ENCODE measurements around the gene TNIP2. TPM values are rescaled to one million over a fixed set of nuclear protein-coding genes. Genes with fewer than 3 reads are reported as not detected.
"Not testable (repeated sequence)": the region's sequence is repeated elsewhere in the genome, so short reads cannot be mapped to it uniquely, and the experiment has no call there.

TNIP2 gene
- total RNA-seq, 1 donor from 2014 or later: 69.2 TPM

GRCh38 chr4:2728221-2728620 lies 27.9 kb downstream of the TNIP2 start:
- H3K4me3 Mint-ChIP-seq (ENCODE audit: low read depth): no peak overlapping the region
- no peak overlapping the region for H3K27ac Mint-ChIP-seq
- intact Hi-C loops (cut with micrococcal nuclease): no loop called here
- H3K27me3 Mint-ChIP-seq (ENCODE audit: low read depth): no peaks in the 10 kb centered on the region
- no peaks in the 10 kb centered on the region for H3K9me3 Mint-ChIP-seq
- peaks cover 25% of the 10 kb centered on the region for H3K36me3 Mint-ChIP-seq (ENCODE audit: low read depth)
- H3K4me1 Mint-ChIP-seq (ENCODE audit: low read depth): peaks cover 3% of the 10 kb centered on the region
- no peak for DNase-seq (ENCODE audit: low spot score)

DNA sequence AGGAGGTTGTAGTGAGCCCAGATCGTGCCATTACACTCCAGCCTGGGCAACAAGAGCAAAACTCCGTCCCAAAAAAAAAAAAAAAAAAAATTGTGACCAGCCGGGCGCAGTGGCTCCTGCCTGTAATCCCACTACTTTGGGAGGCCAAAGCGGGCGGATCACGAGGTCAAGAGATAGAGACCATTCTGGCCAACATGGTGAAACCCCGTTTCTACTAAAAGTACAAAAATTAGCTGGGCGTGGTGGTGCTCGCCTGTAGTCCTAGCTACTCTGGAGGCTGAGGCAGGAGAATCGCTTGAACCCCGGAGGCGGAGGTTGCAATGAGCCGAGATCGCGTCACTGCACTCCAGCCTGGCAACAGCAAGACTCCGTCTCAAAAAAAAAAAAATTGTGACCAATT lies 29.3 kb downstream of the TNIP2 start:
- H3K36me3 Mint-ChIP-seq (ENCODE audit: low read depth): peaks cover 13% of the 10 kb centered on the region

DNA sequence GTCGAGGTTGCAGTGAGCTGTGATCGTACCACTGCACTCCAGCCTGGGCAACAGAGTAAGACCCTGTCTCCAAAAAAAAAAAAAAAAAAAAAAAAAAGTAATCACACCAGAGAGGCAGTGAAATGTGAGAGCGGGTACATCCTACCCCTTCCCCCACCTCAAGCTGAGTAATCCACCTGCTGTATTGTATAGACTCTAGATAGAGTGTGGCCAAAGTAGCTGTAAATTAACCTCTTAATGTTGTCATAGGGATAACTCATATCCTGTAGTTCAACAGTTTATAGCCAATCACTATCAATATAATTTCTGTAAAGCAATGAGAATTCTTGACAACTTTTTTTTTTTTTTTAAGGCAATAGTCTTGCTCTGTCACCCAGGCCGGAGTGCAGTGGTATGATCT lies 30.8 kb downstream of the TNIP2 start:
- peaks cover 3% of the 10 kb centered on the region for H3K4me1 Mint-ChIP-seq (ENCODE audit: low read depth)
- no peaks in the 10 kb centered on the region for H3K27me3 Mint-ChIP-seq (ENCODE audit: low read depth)
- peaks cover 16% of the 10 kb centered on the region for H3K36me3 Mint-ChIP-seq (ENCODE audit: low read depth)
- no peaks in the 10 kb centered on the region for H3K9me3 Mint-ChIP-seq
- no peak overlapping the region for H3K4me3 Mint-ChIP-seq (ENCODE audit: low read depth)
- H3K27ac Mint-ChIP-seq: no peak overlapping the region
- DNase-seq (ENCODE audit: low spot score): no peak
- intact Hi-C loops (cut with micrococcal nuclease): no loop called here

More for the DNA sequence above, 29.3 kb downstream of the TNIP2 start:
- H3K4me3 Mint-ChIP-seq (ENCODE audit: low read depth); intact Hi-C loops (cut with micrococcal nuclease); H3K27ac Mint-ChIP-seq; H3K27me3 Mint-ChIP-seq (ENCODE audit: low read depth); H3K9me3 Mint-ChIP-seq; DNase-seq (ENCODE audit: low spot score); H3K4me1 Mint-ChIP-seq (ENCODE audit: low read depth): not testable (repeated sequence)

DNA sequence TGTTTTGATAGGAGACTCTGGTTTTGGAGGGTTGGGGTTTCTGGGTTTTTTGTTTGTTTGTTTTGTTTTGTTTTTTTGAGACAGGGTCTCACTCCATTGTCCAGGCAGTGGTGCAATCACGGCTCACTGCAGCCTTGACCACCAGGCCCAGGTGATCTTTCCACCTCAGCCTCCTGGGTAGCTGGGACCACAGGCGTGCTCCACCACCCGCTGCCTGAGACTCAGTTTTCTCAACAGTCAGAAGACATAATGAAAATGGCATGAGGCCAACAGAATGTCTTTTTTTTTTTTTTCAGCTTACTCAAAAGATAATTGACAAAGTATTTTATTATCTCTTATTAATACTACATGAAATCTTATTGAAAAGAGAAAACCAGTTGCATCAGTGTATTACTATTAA lies 32.4 kb downstream of the TNIP2 start:
- no peak for DNase-seq (ENCODE audit: low spot score)
- peaks cover 18% of the 10 kb centered on the region for H3K36me3 Mint-ChIP-seq (ENCODE audit: low read depth)
- intact Hi-C loops (cut with micrococcal nuclease): no loop called here
- no peak overlapping the region for H3K4me3 Mint-ChIP-seq (ENCODE audit: low read depth)
- no peaks in the 10 kb centered on the region for H3K9me3 Mint-ChIP-seq
- peaks cover 3% of the 10 kb centered on the region for H3K4me1 Mint-ChIP-seq (ENCODE audit: low read depth)
- H3K27ac Mint-ChIP-seq: no peak overlapping the region
- H3K27me3 Mint-ChIP-seq (ENCODE audit: low read depth): no peaks in the 10 kb centered on the region

GRCh38 chr4:2722033-2722432 lies 34.1 kb downstream of the TNIP2 start:
- peaks cover 28% of the 10 kb centered on the region for H3K36me3 Mint-ChIP-seq (ENCODE audit: low read depth)
- DNase-seq (ENCODE audit: low spot score): no peak
- no peaks in the 10 kb centered on the region for H3K27me3 Mint-ChIP-seq (ENCODE audit: low read depth)
- peaks cover 3% of the 10 kb centered on the region for H3K4me1 Mint-ChIP-seq (ENCODE audit: low read depth)
- intact Hi-C loops (cut with micrococcal nuclease): no loop called here
- H3K9me3 Mint-ChIP-seq: no peaks in the 10 kb centered on the region
- H3K4me3 Mint-ChIP-seq (ENCODE audit: low read depth): no peak overlapping the region
- H3K27ac Mint-ChIP-seq: peak overlapping the region; percentile 0

GRCh38 chr4:2721586-2721985 lies 34.5 kb downstream of the TNIP2 start:
- H3K9me3 Mint-ChIP-seq: no peaks in the 10 kb centered on the region
- no peak for DNase-seq (ENCODE audit: low spot score)
- no peaks in the 10 kb centered on the region for H3K27me3 Mint-ChIP-seq (ENCODE audit: low read depth)
- no peak overlapping the region for H3K27ac Mint-ChIP-seq
- intact Hi-C loops (cut with micrococcal nuclease): no loop called here
- peaks cover 28% of the 10 kb centered on the region for H3K36me3 Mint-ChIP-seq (ENCODE audit: low read depth)
- H3K4me1 Mint-ChIP-seq (ENCODE audit: low read depth): peaks cover 3% of the 10 kb centered on the region
- no peak overlapping the region for H3K4me3 Mint-ChIP-seq (ENCODE audit: low read depth)

- Mint-ChIP-seq H3K9me3 (no peaks in the 10 kb centered on the region), H3K4me1 (ENCODE audit: low read depth) (peaks cover 21% of the 10 kb centered on the region), H3K36me3 (ENCODE audit: low read depth) (peaks cover 62% of the 10 kb centered on the region), H3K27me3 (ENCODE audit: low read depth) (no peaks in the 10 kb centered on the region), H3K27ac (no peak overlapping the region), H3K4me3 (ENCODE audit: low read depth) (no peak overlapping the region)
- intact Hi-C loops (cut with micrococcal nuclease): loop anchor here (10.0 kb wide), 1 partner anchor 51 kb away; no protein-coding TSS in a partner anchor
- DNase-seq (ENCODE audit: low spot score): no peak
Measured at GRCh38 chr4:2716236-2716635, 39.9 kb downstream of the TNIP2 start.

DNA sequence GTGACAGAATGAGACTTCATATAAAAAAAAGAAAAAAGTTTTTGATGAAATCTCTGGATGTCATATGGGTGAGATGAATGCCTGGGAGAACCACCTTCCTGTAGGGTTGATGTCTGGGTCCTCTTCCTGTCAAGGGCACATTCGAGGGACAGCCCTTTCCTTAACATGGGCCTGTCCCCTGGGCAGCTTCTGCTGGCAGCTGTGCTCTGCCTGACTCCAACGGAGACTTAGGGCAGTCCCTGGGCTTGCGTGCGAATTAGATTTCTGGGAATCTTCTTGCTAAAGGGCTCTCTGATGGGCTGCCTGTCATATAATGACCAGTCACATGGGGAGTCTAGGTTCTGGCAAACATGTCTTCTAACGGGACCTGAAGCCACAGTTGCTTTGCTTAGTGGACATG lies 40.7 kb downstream of the TNIP2 start:
- no peak for DNase-seq (ENCODE audit: low spot score)
- H3K36me3 Mint-ChIP-seq (ENCODE audit: low read depth): peaks cover 58% of the 10 kb centered on the region
- H3K4me1 Mint-ChIP-seq (ENCODE audit: low read depth): peaks cover 21% of the 10 kb centered on the region

DNA sequence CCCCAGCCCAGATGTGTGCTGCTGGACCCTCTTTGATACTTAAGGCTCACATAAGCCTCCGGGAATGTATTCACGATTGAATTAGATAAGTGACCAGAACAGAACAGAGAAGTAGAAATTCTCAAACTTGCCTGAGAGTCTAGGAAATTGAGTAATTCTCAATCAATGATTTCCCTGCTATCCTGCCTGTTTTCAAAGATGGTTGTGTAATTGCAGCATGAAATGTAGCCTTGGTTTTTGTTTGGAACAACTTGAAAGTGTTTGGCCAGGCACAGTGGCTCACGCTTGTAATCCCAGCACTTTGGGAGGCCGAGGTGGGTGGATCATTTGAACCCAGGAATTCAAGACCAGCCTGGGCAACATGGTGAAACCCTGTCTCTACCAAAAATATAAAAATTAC lies 41.2 kb downstream of the TNIP2 start:
- Mint-ChIP-seq H3K27me3 (ENCODE audit: low read depth) (no peaks in the 10 kb centered on the region), H3K4me3 (ENCODE audit: low read depth) (no peak overlapping the region), H3K36me3 (ENCODE audit: low read depth) (peaks cover 54% of the 10 kb centered on the region), H3K9me3 (no peaks in the 10 kb centered on the region), H3K27ac (no peak overlapping the region), H3K4me1 (ENCODE audit: low read depth) (peaks cover 21% of the 10 kb centered on the region)
- intact Hi-C loops (cut with micrococcal nuclease): loop anchor here (10.0 kb wide), 1 partner anchor 50 kb away; no protein-coding TSS in a partner anchor
- DNase-seq (ENCODE audit: low spot score): no peak

More for the DNA sequence above, 40.7 kb downstream of the TNIP2 start:
- H3K9me3 Mint-ChIP-seq: no peaks in the 10 kb centered on the region
- H3K27me3 Mint-ChIP-seq (ENCODE audit: low read depth): no peaks in the 10 kb centered on the region
- H3K27ac Mint-ChIP-seq: peak overlapping the region; percentile 19
- H3K4me3 Mint-ChIP-seq (ENCODE audit: low read depth): no peak overlapping the region
- intact Hi-C loops (cut with micrococcal nuclease): loop anchor here (10.0 kb wide), 1 partner anchor 51 kb away; no protein-coding TSS in a partner anchor

- Mint-ChIP-seq H3K36me3 (ENCODE audit: low read depth) (peaks cover 49% of the 10 kb centered on the region), H3K4me1 (ENCODE audit: low read depth) (peaks cover 21% of the 10 kb centered on the region), H3K9me3 (no peaks in the 10 kb centered on the region), H3K27ac (peak overlapping the region; percentile 81), H3K27me3 (ENCODE audit: low read depth) (no peaks in the 10 kb centered on the region), H3K4me3 (ENCODE audit: low read depth) (no peak overlapping the region)
- DNase-seq (ENCODE audit: low spot score): peak; percentile 20
- intact Hi-C loops (cut with micrococcal nuclease): loop anchor here (10.0 kb wide), 1 partner anchor 49 kb away; no protein-coding TSS in a partner anchor
Measured at GRCh38 chr4:2714061-2714770, 41.9 kb downstream of the TNIP2 start.

GRCh38 chr4:2713337-2713736 lies 42.8 kb downstream of the TNIP2 start:
- no peaks in the 10 kb centered on the region for H3K9me3 Mint-ChIP-seq
- no peak overlapping the region for H3K4me3 Mint-ChIP-seq (ENCODE audit: low read depth)
- intact Hi-C loops (cut with micrococcal nuclease): loop anchor here (10.0 kb wide), 1 partner anchor 49 kb away; no protein-coding TSS in a partner anchor
- no peaks in the 10 kb centered on the region for H3K27me3 Mint-ChIP-seq (ENCODE audit: low read depth)
- peaks cover 21% of the 10 kb centered on the region for H3K4me1 Mint-ChIP-seq (ENCODE audit: low read depth)
- peaks cover 41% of the 10 kb centered on the region for H3K36me3 Mint-ChIP-seq (ENCODE audit: low read depth)
- peak overlapping the region; percentile 51 for H3K27ac Mint-ChIP-seq
- no peak for DNase-seq (ENCODE audit: low spot score)

- no peaks in the 10 kb centered on the region for H3K27me3 Mint-ChIP-seq (ENCODE audit: low read depth)
- H3K9me3 Mint-ChIP-seq: no peaks in the 10 kb centered on the region
- intact Hi-C loops (cut with micrococcal nuclease): loop anchor here (10.0 kb wide), 1 partner anchor 48 kb away; no protein-coding TSS in a partner anchor
- peak overlapping the region; percentile 11 for H3K27ac Mint-ChIP-seq
- no peak for DNase-seq (ENCODE audit: low spot score)
- peaks cover 21% of the 10 kb centered on the region for H3K4me1 Mint-ChIP-seq (ENCODE audit: low read depth)
- peaks cover 34% of the 10 kb centered on the region for H3K36me3 Mint-ChIP-seq (ENCODE audit: low read depth)
- no peak overlapping the region for H3K4me3 Mint-ChIP-seq (ENCODE audit: low read depth)
Measured at GRCh38 chr4:2712261-2712842, 43.8 kb downstream of the TNIP2 start.

DNA sequence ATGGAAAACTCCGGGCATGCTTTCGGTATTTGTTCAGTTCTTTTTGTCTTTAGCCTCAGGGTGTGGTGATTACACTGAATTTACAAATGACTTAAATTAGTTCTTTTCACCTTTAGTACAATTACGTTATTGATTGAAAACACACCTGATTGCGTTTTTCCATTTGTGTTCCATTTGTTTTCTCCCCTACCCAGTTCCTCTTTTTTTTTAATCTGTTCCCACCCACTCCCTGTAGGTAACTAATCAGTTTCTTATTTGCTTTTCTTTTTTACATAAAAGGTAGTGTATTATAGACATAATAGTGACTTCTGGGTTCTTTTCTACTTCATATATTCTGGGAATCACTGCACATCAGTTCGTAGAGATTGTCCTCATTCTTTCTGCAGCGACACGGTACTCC lies 53.4 kb downstream of the TNIP2 start:
- intact Hi-C loops (cut with micrococcal nuclease): no loop called here
- Mint-ChIP-seq H3K4me3 (ENCODE audit: low read depth) (no peak overlapping the region), H3K4me1 (ENCODE audit: low read depth) (peaks cover 3% of the 10 kb centered on the region), H3K27ac (no peak overlapping the region), H3K9me3 (no peaks in the 10 kb centered on the region), H3K36me3 (ENCODE audit: low read depth) (peaks cover 59% of the 10 kb centered on the region), H3K27me3 (ENCODE audit: low read depth) (no peaks in the 10 kb centered on the region)
- no peak for DNase-seq (ENCODE audit: low spot score)

Data from activated T-helper 2 cell treated with anti-CD3 and anti-CD28 coated beads, Interferon-gamma antibody, Interleukin-2, Interleukin-4, amounts not matched to agents 10 μg/mL and 5 μg/mL and 100 μg/mL, durations not matched to agents 14 hours and 24 hours and 36 hours (primary cell).